ENCODE results near the gene SEMA3G.
A peak's percentile ranks its signal among the peaks of the same experiment; 100 is the strongest.

The SEMA3G gene

DNA sequence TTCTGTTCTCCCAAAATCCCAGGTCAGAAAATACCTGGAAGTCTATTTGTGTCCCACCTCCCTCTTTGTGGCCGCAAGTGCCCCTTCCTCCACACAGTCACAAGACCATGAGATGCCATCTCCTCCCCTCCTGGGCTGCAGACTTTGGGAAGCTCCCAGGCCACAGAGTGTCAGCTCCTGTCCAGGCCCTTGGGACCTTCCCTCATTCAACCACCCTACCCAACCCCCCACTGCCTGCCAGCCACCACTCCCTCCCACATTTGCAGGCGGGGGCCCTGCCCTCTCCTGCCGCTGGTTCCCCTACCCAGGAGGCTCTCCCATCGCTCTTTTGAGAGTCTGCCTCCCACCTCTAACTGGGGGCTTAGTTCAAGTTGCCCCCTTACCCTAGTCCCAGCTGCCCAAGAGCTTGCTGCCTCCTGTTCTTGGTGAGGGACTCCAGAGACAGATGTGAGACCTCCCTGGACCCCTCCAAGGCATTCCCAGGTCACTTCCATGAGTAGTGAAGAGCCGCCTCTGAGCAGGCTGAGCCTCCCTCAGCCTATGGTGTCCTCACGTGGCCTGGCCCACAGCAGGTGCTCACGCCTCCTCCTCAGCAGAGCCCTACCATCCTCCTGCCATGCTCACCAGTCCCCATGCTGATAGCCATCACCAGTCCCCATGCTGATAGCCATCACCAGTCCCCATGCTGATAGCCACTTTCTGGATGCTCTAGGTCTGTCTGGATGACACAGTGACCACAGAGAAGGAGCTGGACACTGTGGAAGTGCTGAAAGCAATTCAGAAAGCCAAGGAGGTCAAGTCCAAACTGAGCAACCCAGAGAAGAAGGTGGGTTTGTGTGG lies 34.4 kb upstream of the SEMA3G start:
- no peak for DNase-seq

DNA sequence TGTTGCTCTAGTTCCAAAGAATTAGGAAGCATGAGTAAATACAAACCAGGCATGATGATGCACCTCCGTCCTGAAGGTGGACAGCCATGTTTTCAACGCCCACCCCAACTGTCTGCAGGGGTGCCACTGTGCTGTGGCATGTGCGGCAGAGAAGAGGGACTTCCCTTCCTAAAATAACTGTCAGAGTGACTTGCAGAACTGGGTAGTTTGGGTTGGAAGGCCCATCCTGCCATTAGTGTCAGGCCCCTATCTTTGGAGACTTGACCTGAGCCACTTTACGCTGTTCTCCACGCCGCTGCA lies 32.8 kb upstream of the SEMA3G start:
- no peak for DNase-seq

DNA sequence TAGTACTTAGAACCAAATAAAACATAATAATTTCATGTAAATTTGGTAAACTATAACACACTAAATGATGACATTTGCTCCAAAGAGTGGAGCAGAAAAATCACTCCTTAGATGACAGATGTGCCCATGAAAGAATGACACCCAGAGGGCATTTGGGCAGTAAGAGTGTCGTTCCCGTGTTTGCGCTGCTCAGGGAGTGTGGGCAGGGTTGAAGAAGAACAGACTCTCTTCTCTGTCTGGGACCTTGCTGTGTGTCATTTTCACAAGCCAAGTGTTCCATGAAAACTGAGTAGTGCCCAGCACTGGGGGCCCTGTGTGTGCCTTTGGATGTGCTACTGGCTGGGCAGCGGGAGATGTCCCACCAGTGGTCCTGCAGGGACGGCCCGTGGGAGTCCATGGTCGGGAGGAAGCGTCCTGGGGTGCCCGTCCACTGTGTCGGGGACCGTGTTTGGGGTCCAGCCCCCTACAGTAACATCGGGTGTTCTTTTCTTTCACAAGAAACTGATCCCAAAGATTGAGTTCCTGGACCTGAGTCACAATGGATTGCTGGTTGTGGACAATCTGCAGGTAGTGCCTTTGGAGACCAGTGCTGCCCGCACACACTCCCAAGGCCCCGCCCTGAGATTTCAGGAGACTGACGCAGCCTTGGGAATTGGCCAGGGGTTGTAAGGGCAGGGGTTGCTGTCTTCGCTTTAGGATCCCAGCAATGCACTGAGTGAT lies 32.3 kb upstream of the SEMA3G start:
- no peak for DNase-seq

DNA sequence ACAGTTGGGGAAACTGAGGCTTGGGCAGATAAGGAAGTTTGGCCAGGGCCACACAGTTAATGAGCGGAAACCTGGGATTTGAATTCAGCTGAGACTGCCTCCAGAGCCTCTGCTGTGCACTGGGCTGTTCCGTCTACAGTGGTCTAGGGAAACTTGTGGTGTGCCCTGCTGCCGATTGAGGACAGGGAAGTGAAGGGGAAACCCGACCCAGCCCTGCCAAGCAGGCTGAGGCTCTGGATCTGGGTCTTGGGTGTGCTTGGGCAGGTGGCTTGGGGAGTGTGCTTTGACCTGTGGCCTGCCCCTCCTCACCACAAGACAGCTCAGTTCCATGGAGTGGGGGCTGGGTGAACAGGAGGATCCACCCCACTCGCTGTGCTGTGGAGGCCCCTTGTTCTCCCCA lies 28.1 kb upstream of the SEMA3G start:
- peak; percentile 38 for DNase-seq

DNA sequence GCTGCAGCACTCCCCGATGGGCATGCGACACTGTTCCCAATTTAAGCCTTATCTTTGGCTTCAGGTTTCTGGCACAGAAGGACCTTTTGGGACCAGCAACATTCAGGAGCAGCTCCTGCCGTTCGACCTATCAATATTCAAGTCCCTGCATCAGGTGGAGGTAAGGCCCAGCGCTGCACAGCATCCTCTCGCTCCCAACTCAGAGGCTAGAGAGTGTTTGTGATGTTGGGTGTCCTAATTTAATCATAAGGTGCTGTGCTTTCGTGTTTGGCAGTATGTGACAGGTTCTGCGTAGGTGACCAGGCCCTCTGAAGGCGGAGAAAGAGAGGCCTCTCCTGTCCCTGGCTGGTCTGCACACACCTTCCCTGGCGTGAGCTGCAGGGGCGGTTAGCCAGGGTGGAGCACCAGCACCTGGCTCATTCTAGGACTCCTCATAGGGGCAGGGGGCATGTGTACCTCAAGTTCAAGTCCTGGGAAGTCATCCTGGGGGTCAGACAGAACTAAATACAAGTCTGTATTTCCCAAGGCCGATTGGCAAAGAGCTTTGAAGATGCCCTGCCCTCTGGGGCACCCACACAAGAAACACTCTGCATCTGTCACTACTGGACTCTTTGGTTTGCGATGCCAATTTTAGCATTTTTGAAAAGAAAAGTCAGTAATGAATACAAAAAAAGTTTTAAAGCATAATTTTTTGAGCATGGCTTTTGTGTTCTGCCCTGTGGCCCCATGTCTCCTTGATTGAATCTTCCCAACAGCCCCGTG lies 27.5 kb upstream of the SEMA3G start:
- DNase-seq: peak; percentile 34

DNA sequence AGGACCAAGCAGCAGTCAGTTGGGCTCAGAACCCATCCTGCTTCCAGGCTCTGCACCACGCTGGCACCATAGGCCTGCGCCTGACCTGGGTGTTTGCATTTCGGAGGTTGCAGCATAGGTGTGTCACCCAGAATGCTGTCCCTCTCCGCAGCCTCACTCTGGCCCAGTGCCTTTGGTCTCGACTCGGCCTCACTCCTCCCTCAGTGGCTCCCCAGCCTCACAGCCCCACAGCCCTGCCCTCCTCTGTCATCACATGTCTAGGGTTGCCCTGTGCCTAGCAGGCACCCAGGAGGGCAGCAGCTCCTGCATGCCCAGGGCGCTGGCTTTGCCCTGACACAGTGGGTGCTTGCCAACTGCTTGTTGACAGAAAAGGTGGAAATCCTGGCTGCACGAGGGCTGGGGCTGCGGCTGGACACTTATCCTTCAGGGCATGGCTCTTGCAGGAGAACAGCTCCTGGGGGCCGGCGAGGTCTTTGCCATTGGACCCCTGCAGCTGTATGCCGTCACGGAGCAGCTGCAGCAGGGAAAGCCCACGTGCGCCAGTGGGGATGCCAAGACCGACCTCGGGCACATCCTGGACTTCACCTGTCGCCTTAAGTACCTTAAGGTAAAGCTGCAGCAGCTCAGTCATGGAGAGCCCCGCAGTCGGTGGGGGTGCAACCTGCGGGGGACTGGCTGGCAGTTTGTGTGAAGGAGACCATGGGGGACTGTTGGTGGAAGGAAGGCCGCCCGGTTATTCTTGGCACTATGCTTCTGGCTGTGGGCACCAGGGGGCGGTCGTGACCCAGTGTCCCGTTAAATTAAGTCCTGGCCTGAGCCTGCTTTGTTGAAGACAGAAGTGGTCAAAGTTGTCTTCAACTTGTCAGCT lies 26.7 kb upstream of the SEMA3G start:
- DNase-seq: peak; percentile 68

DNA sequence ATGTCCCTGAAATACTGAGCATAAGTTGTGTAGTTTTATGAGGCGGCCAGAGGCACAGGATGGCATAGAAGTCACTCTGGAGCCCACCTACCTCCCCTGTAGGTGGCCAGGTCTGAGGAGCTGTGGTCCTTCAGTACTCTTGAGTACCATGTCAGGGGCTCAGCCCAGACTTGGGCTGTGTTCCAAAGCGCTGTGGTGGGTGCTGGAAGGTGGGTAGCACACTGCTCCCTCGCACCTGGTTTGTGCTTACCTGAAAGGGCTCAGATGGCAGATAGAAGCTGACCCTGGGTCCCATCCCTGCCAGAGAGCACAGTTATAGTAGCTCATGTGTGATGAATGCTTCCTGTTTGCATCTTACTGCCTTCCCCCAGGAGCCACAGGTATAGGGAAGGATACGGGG lies 26.0 kb upstream of the SEMA3G start:
- no peak for DNase-seq

DNA sequence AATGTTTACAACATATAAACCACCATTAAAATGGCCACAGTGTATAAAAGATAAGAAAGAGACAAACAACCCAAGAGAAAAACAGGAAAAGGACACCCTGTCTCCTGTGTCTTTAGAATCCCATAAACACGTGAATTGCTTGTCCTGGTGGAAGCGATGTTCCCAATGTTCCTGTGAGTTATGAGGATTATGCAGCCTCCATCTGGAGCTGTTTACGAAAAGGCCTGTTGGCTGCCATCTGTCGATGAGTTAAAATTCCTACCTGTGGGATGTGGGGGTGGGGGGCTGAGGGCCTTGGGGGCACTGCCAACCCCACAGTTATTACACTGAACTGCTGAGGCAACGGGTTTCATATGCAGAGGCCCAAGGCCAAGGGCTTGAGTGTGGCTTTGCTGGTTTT lies 24.1 kb upstream of the SEMA3G start:
- DNase-seq: no peak

DNA sequence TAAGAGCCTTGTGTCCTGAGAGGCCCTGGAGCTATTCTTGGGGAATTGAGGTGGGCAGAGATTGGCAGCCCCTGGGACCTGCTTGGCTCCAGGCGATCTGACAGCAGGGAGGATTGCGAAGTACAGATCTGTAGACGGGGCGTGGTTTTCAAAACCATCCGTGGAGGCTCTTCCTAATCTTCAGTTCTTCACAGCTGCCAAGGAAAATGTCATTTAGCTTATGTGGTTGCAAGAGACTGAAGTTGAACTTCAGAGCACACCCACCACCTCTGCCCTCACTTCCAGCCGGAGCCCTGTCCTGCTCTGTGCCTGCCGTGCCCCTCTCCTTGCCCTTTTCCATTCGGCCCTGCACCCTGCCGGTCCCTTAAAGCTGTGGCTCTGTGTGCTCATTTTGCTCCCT lies 23.4 kb upstream of the SEMA3G start:
- peak; percentile 31 for DNase-seq

DNA sequence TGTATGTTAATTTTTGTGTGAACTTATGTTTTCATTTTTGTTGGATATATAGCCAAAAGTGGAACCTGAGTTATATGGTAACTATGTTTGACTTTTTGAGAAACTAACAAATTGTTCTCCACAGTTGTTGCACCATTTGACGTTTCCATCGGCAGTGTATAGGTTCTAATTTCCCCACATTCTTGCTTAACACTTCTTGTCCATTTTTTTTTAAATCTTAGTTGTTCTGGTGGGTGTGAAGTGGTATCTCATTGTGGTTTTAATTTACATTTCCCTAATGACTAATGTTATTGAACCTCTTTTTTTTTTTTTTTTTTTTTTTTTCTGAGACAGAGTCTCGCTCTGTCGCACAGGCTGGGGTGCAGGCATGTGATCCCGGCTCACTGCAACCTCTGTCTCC lies 18.5 kb upstream of the SEMA3G start:
- DNase-seq: no peak

DNA sequence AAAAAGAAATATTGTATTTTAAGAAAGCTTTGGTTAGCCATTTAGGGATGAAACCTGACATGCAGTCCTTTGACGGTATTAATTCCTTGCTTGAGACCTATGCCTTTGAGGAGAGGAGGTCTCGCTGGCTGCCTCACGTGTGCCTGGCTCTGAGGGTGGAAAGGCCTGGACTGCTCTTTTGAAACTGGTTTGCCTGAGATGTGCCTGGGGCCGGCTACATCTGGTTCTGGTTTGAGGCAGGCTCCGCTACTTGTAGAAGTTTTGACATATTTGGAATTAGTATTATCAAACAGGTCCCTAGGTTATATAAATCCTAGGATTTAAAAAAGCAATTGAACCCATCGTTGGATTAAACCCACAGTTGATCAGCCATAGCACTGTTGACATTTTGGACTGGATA lies 17.0 kb upstream of the SEMA3G start:
- no peak for DNase-seq

DNA sequence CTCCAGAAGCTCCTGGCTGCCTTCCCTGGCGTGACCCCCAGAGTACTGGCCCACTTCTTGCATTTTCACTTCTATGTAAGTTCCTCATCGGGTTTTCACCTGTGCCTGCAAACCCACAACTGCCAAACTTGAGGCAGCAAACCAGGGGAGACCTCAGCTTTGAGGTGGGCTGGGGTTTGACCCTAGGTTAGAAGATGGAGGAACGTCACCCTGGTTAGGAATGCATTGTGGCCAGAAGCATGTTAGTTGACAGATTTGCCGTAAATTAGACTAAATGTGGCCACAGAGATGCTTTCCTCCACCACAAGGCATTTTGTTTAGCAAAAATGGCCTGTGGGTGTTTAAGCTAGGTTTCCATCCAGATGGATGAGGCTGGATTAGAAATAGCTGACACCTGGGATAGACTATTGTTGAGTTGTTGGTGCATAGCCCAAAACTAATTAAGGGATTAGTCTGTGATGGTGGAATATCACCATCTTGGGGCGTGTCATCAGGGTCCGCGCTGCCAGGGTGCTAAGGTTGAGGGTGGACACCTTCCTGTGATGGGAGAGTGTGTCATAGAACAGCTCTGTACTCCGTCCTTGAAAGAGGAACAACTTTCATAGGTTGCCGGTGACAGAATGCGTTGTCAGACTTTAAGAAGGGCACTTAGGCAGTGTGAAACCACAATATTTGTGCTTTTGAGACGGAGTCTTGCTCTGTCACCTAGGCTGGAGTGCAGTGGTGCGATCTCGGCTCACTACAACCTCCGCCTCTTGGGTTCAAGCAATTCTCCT lies 14.1 kb upstream of the SEMA3G start:
- DNase-seq: no peak

DNA sequence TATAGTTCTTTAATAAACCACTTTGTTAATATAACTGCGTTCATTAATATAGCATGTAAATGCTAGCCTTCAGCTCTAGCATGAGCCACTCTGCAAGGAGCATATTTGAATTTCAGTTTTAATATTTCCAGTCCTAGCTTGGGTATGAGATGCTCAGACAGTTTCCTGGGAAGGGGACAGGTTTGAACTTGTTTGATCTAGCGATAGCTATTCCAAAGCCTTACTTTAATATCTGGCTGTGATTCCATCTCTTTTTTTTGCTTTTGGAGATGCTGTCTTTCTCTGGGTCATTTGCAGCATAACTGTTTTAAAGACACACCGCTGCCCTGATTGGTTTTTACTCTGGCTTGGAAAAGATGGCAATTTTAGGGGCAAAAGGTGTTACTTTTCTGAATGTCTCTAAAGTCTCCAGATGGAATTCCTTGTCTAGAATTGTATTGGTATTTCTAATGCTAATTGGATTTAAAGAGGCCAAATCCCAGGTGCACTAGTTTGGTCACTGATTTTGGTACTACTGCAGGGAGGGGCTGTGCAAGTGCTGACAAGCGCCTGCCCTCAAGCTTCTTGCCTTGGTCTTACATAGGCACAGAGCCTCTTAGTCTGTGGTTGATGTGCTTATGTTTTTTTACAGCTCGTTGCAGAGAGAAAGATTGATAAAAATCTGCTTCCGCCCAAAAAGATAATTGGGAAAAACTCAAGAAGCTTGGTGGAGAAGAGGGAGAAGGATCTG lies 13.3 kb upstream of the SEMA3G start:
- DNase-seq: no peak

DNA sequence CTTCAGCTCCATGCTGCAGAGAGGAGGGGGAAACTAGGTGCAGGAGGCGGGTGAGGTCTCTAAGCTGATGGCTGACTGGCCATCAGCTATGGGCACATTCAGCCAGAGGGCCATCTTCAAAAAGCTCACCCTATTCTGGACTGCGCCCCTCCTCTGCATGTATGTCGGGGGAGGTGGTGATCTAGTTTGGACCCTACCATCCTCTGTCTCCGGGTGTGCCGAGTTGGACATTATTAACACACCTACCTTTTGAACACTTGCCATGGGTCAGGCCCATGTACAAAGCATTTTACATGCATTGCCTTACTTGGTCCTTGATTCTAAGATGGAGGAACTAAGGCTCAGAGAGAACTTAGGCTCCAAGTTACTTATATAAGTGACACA lies 11.9 kb upstream of the SEMA3G start:
- no peak for DNase-seq

DNA sequence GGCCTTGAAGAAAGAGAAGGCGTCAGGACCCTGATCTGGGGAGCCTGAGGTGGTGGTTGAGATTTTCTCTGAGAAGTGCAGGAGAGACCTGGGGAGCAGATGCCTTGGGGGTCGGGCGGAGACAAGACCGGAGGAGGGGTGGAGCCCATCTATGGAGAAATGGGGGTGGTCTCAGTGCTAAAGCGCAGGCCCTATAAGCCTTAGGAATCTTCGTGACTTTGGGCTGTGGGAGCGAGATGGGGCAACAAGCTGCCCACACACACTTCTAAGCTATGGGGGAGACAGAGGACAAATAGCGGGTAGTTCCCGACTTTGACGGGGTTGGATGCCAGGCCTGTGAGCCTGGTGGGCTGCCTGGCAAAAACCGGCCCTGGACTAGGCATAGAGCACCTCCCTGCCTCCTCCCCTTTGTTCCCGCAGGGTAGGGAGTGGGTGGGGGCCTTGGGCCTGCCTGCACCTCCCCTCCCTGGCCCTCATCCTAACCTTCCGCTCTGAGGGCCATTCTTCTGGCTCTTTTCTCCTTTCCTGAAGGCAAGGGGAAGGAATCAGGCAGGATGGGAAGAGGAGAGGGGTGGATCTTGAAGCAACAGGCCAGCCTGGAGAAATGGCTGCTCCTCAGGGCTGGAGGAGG lies 11.4 kb upstream of the SEMA3G start:
- peak; percentile 80 for DNase-seq

DNA sequence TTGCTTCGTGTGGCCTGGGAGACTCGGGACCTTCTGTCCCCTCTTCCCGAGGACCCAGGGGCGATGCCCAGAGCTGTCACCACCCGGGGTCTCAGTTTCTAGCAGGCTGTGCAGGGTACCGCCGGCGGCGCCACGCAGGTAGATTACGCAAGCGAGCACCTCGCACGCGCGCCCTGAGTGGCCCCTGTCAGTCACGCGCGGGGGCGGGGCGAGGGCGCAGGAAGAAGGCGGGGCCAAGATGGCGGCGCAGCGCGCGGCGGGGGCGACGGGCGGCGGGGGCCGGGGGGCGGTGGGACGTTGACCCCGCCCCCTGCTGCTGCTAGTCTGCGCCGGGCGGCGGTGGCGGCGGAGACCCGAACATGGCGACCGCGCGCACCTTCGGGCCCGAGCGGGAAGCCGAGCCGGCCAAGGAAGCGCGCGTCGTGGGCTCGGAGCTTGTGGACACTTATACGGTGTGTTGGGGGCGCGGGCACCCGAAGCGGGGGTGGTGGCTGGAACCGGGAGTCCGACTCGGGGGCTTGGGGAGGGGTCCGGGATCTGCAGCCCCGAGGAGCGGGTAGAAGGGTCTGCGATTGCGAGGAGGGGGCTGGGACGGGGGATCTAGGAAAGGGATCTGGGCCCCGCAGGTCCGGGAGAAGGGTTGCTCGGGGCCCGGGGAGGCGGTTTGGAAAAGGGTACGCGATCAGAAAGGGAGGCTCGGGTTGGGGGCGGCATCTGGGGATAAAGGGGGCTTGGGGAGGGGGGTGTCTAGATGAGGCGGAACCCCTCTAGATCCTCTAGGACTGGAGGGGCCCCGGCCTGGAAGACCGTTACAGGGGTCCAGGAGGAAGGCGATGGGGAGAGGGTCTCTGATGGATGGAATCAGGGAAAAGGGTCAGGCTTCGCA lies 10.6 kb upstream of the SEMA3G start, which contains the start of gene NISCH:
Gene NISCH, plus strand, starts transcription at position 322 of the 886 bp plus-strand sequence. Its CDS starts 38 bp downstream, at position 360.
- peak; percentile 95 for DNase-seq

DNA sequence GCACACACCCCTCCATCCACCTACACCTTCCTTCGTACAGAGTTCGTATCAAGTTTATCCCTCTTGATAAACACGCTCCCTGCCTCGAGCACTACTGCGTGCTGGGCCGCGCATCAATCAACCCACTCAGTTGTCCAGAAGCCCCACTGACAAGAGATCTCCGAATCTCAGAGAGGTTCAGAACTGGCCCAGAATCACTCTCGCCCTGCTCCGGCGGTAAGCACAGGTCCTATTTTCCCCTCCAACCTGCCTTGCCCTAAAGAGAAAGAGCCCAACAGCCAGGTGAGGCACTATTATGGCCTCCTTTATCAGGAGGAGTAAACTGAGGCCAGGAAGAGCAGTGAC lies 10.0 kb upstream of the SEMA3G start:
- DNase-seq: no peak

DNA sequence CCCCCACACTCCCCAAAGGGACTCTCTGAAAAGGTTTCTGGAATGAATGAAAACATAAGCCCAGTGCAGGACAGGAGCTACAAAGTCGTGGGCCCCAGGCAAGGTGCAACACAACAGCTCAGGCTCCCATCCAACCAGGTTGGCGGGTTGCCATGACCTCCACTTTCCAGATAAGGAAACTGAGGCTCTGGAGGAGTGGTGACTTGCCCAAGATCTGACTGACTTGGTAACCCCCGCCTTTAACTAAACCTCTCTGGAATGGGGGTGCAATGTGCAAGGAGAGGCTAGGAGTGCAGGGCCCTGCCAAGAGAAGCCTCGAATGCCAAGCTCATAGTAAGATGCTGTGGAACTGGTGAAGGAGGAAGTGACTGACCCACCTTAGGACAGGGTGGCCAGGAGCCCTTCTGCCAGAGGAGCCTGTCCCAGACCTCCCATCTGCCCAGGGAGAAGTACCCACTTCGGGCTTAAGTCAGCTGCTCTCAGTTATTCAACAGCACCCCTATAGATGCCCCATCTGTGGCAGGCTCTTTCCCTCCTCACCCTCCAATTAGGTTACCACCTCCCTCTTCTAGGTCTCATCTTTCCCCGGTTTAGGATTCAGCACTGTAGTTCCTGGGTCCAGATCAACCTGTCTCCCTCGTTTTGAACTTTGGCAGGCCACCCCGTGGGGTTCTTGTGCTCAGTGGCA lies 9.5 kb upstream of the SEMA3G start:
- no peak for DNase-seq

Data from right forelimb (tissue), 1 donor.